GM18870 (cell line): ENCODE results near the gene IFT88.
A peak's percentile ranks its signal among the peaks of the same experiment; 100 is the strongest.

Experiments
- ATAC-seq: cut with Tn5 transposase; IDR thresholded peaks from one replicate; pipeline ENCODE4 v1.9.1; 2021; ENCODE audit warnings: moderate library complexity; ENCODE audit not compliant: unreplicated experiment

IFT88 gene

GRCh38 chr13:20684041-20684440 lies 117.1 kb downstream of the IFT88 start:
- ATAC-seq: no peak

GRCh38 chr13:20684546-20684945 lies 117.6 kb downstream of the IFT88 start:
- no peak for ATAC-seq

- no peak for ATAC-seq
These were observed 118.1 kb downstream of the IFT88 start for GRCh38 chr13:20685092-20685491.

GRCh38 chr13:20686167-20686566 lies 119.2 kb downstream of the IFT88 start:
- no peak for ATAC-seq

GRCh38 chr13:20686863-20687579 lies 120.1 kb downstream of the IFT88 start:
- no peak for ATAC-seq

GRCh38 chr13:20689291-20689690 lies 122.3 kb downstream of the IFT88 start:
- ATAC-seq: no peak

- ATAC-seq: no peak
These were observed 124.7 kb downstream of the IFT88 start for GRCh38 chr13:20691616-20692015.

- ATAC-seq: no peak
These were observed 129.1 kb downstream of the IFT88 start for GRCh38 chr13:20696073-20696472.

GRCh38 chr13:20699715-20700114 lies 132.8 kb downstream of the IFT88 start:
- ATAC-seq: no peak

- ATAC-seq: no peak
These were observed 133.3 kb downstream of the IFT88 start for GRCh38 chr13:20700288-20700687.

- ATAC-seq: no peak
These were observed 134.5 kb downstream of the IFT88 start for GRCh38 chr13:20701461-20701860.

- ATAC-seq: no peak
These were observed 135.6 kb downstream of the IFT88 start for GRCh38 chr13:20702530-20702914.

- no peak for ATAC-seq
These were observed 136.2 kb downstream of the IFT88 start, which contains the start of gene IL17D for GRCh38 chr13:20702915-20703779. IL17D (plus strand) TSS chr13:20703699; CDS start chr13:20704002, 303 bp downstream.

- peak; percentile 49 for ATAC-seq
These were observed 137.0 kb downstream of the IFT88 start for GRCh38 chr13:20703780-20704458.

- no peak for ATAC-seq
These were observed 137.6 kb downstream of the IFT88 start for GRCh38 chr13:20704459-20705069.

GRCh38 chr13:20706661-20707060 lies 139.7 kb downstream of the IFT88 start:
- no peak for ATAC-seq

- no peak for ATAC-seq
These were observed 141.3 kb downstream of the IFT88 start for GRCh38 chr13:20708216-20708615.

- ATAC-seq: no peak
These were observed 142.4 kb downstream of the IFT88 start for GRCh38 chr13:20709369-20709768.

- no peak for ATAC-seq
These were observed 142.8 kb downstream of the IFT88 start for GRCh38 chr13:20709782-20710181.

- no peak for ATAC-seq
These were observed 144.5 kb downstream of the IFT88 start for GRCh38 chr13:20711301-20712044.
